Endothelial cell of umbilical vein (primary cell): ENCODE data around the gene NAE1. TPM values are rescaled to one million over a fixed set of nuclear protein-coding genes. Genes with fewer than 3 reads are reported as not detected.

Experiments used
- BruUV-seq: library from RNA; stranded (reverse); fragments of 400-500 nt; replicated peaks from 2 replicates; lab custom pipeline; 2021; lab: Mats Ljungman, UMichigan
- CTCF ChIA-PET: fragments of 300-600, 350-600 bp; sonication (Branson Sonifier 250); formaldehyde crosslinking; loops from one replicate; lab custom pipeline; 2021; ENCODE audit warnings: antibody characterized with exemption, inconsistent platforms; lab: Charles Lee
- POLR2A ChIA-PET: fragments of 300-600, 350-600 bp; sonication (Branson Sonifier 250); formaldehyde crosslinking; loops from one replicate; lab custom pipeline; 2021; ENCODE audit warnings: antibody characterized with exemption, inconsistent platforms; lab: Charles Lee
- DNase-seq: peaks from one replicate; pipeline ENCODE4 v3.0.0-alpha.2; 2011; ENCODE audit warnings: low read depth, low spot score
- FAIRE-seq: peaks from 2 replicates; lab custom pipeline; 2011; peaks lifted over from hg19 to GRCh38; lab: Jason Lieb, UNC
- H2AFZ ChIP-seq: 2 replicates; pipeline ENCODE4 v1.6.0; 2012; ENCODE audit warnings: low read depth, low read length, control low read depth, inconsistent platforms
- H3K27ac ChIP-seq: 2 replicates; pipeline ENCODE4 v1.5.1; 2011; ENCODE audit warnings: low read depth, mild to moderate bottlenecking, control low read depth, low read length, moderate library complexity; ENCODE audit not compliant: insufficient read depth
- H3K27me3 ChIP-seq, 2 experiments: 2 replicates each; pipeline versions ENCODE4 v1.6.0 to v1.6.1; 2011; ENCODE audit warnings: low read length in 2 of 2, mixed read lengths in 1 of 2; ENCODE audit not compliant: control insufficient read depth in 2 of 2, insufficient read depth in 2 of 2
- H3K36me3 ChIP-seq, 2 experiments: 2 replicates in 1 of 2; 3 replicates in 1 of 2; pipeline ENCODE4 v1.5.1; 2011; ENCODE audit warnings: low read length in 2 of 2, mild to moderate bottlenecking in 1 of 2, moderate library complexity in 1 of 2; ENCODE audit not compliant: control insufficient read depth in 2 of 2, insufficient read depth in 2 of 2; ENCODE audit errors: extremely low read depth in 1 of 2
- H3K4me1 ChIP-seq: 3 replicates; pipeline ENCODE4 v1.5.1; 2011; ENCODE audit warnings: mild to moderate bottlenecking, low read length; ENCODE audit not compliant: control insufficient read depth, insufficient read depth; ENCODE audit errors: extremely low read depth
- H3K4me2 ChIP-seq: 2 replicates; pipeline ENCODE4 v1.6.1; 2011; ENCODE audit warnings: low read length, control low read depth, mixed read lengths; ENCODE audit not compliant: insufficient read depth
- H3K4me3 ChIP-seq, 3 experiments: fragments of 200-600 bp in 1 of 3; sonication (generic), shearing (Covaris generic) in 1 of 3; replicated peaks in 1 of 3; 2 replicates each; pipeline ENCODE4 v1.5.1; 2011 to 2016; ENCODE audit warnings: control low read depth in 3 of 3, low read length in 3 of 3, mild to moderate bottlenecking in 2 of 3, inconsistent platforms in 1 of 3, low read depth in 1 of 3, moderate library complexity in 1 of 3; ENCODE audit not compliant: insufficient read depth in 1 of 3
- H3K79me2 ChIP-seq: 2 replicates; pipeline ENCODE4 v1.6.0; 2012; ENCODE audit warnings: low read length, inconsistent platforms; ENCODE audit not compliant: control insufficient read depth, insufficient read depth
- H3K9ac ChIP-seq: replicated peaks from 2 replicates; pipeline ENCODE3; 2011; ENCODE audit warnings: low read length, control low read depth; ENCODE audit not compliant: insufficient read depth; ENCODE audit errors: extremely low read depth
- H3K9me1 ChIP-seq: replicated peaks from 3 replicates; pipeline ENCODE4 v1.6.0; 2011; ENCODE audit warnings: mild to moderate bottlenecking, low read length; ENCODE audit not compliant: control insufficient read depth, insufficient read depth; ENCODE audit errors: extremely low read depth
- H3K9me3 ChIP-seq: replicated peaks from 2 replicates; pipeline ENCODE4 v1.5.1; 2012; ENCODE audit warnings: low read length, inconsistent platforms; ENCODE audit not compliant: control insufficient read depth, insufficient read depth
- H4K20me1 ChIP-seq: replicated peaks from 2 replicates; pipeline ENCODE3; 2011; ENCODE audit warnings: mild to moderate bottlenecking, low read length; ENCODE audit not compliant: control insufficient read depth, insufficient read depth; ENCODE audit errors: extremely low read depth
- CTCF ChIP-seq, 2 donors: IDR thresholded peaks; 1 replicate in 1 of 2; 2 replicates in 1 of 2; pipeline ENCODE4 v1.5.1; 2011; ENCODE audit warnings: low read length in 2 of 2, mild to moderate bottlenecking in 2 of 2, moderate library complexity in 2 of 2, control low read depth in 1 of 2, inconsistent platforms in 1 of 2, low read depth in 1 of 2; ENCODE audit not compliant: insufficient read depth in 1 of 2; ENCODE audit errors: extremely low read depth in 1 of 2
- EZH2 ChIP-seq: IDR thresholded peaks from 2 replicates; pipeline ENCODE4 v1.6.1; 2012; ENCODE audit warnings: borderline replicate concordance, low read depth, mild to moderate bottlenecking, moderate library complexity, low read length, inconsistent platforms; ENCODE audit not compliant: severe bottlenecking
- FOS ChIP-seq: IDR thresholded peaks from 2 replicates; pipeline ENCODE4 v1.6.1; 2011; ENCODE audit warnings: mild to moderate bottlenecking, low read length, moderate library complexity, borderline replicate concordance; ENCODE audit not compliant: insufficient read depth
- GATA2 ChIP-seq: IDR thresholded peaks from 2 replicates; pipeline ENCODE4 v1.7.0; 2011; ENCODE audit warnings: low read depth, mild to moderate bottlenecking, moderate library complexity, mixed read lengths, low read length; ENCODE audit not compliant: insufficient read length, insufficient read depth
- JUN ChIP-seq: IDR thresholded peaks from 2 replicates; pipeline ENCODE4 v1.6.1; 2011; ENCODE audit warnings: borderline replicate concordance, low read depth; ENCODE audit not compliant: insufficient read length, insufficient read depth
- MAX ChIP-seq: IDR thresholded peaks from 2 replicates; pipeline ENCODE4 v1.6.1; 2011; ENCODE audit not compliant: insufficient read depth, insufficient read length
- MYC ChIP-seq: IDR thresholded peaks from one replicate; pipeline ENCODE4 v1.6.1; 2011; ENCODE audit warnings: mild to moderate bottlenecking, low read depth, low read length
- POLR2A ChIP-seq: IDR thresholded peaks from 2 replicates; pipeline ENCODE4 v1.6.1; 2012; ENCODE audit warnings: low read depth, mild to moderate bottlenecking, control low read depth, low read length
- POLR2AphosphoS5 ChIP-seq: IDR thresholded peaks from 2 replicates; pipeline ENCODE4 v1.6.1; 2012; ENCODE audit warnings: low read depth, mild to moderate bottlenecking, control low read depth, low read length, moderate library complexity; ENCODE audit not compliant: insufficient read depth
- dilution Hi-C: fragments of 300-500 bp; cut with MboI; formaldehyde crosslinking; loops from one replicate; pipeline ENCODE4 v1.15.0; 2019; ENCODE audit warnings: low sequenced_read_pairs; ENCODE audit not compliant: extremely low pct_ligation_motif_present
- intact Hi-C: fragments of 100-400 bp; cut with micrococcal nuclease; formaldehyde crosslinking; loops from one replicate; pipeline ENCODE4 v1.10.0; 2022
- polyA plus RNA-seq, 4 experiments: library from polyadenylated mRNA; depleted of rRNA in 3 of 4; stranded (reverse) in 3 of 4; unstranded in 1 of 4; fragments of >200 nt; gene quantifications; 2 replicates each; pipeline versions ENCODE4 v1.2.1 to v1.2.3, GENCODE V29; 2011 to 2012; ENCODE audit warnings: missing spikeins in 1 of 4
- total RNA-seq: library from RNA; stranded (reverse); gene quantifications from 2 replicates; pipeline ENCODE4 v1.2.3, GENCODE V29; 2021

Gene NAE1
- total and polyA plus RNA-seq, 2 donors (not counting 3 experiments of a cell fraction or from before 2014, with no cell fraction given), result 23.6 to 64.3 TPM

- no peak overlapping the region for H3K27ac ChIP-seq
- H4K20me1 ChIP-seq, result no peaks in the 10 kb centered on the region
- dilution Hi-C loops, result no loop called here
- ChIA-PET POLR2A (no interaction called here), CTCF (interaction anchor here (0.7 to 3.6 kb wide), 7 partner anchors 9 to 240 kb away, joined by 3 to 31 read pairs (median 8); partner anchors contain the start of gene NAE1)
- FAIRE-seq (no peak), DNase-seq (no peak)
- BruUV-seq, result no TSS peak
- H3K4me1 ChIP-seq, result peaks cover 2% of the 10 kb centered on the region
- no peak overlapping the region for H3K4me3 ChIP-seq
- H3K4me2 ChIP-seq, result no peak overlapping the region
- no peak overlapping the region for H2AFZ ChIP-seq
- peaks cover 41 to 42% of the 10 kb centered on the region in 2 experiments for H3K27me3 ChIP-seq
- no peaks in the 10 kb centered on the region for H3K79me2 ChIP-seq
- H3K9me1 ChIP-seq, result no peaks in the 10 kb centered on the region
- no peak overlapping the region for H3K9ac ChIP-seq
- no peak for TF ChIP-seq JUN
- TF ChIP-seq MYC, result no peak
- no peak for TF ChIP-seq MAX
- no peak for TF ChIP-seq POLR2A
- TF ChIP-seq CTCF (IDR thresholded peaks at IDR 0.05; ENCODE audit: extremely low read depth in 1 of 2, insufficient read depth in 1 of 2, low read depth in 1 of 2, low read length in 2 of 2), result no peak
- no peak for TF ChIP-seq FOS
- no peak for TF ChIP-seq EZH2
- no peak for TF ChIP-seq GATA2
- no peak for TF ChIP-seq POLR2AphosphoS5
- no peaks in the 10 kb centered on the region for H3K36me3 ChIP-seq
- no peaks in the 10 kb centered on the region for H3K9me3 ChIP-seq
- intact Hi-C loops, result no loop called here
Observed at GRCh38 chr16:66848172-66848571, 17.4 kb upstream of the NAE1 start.
